ENCODE data around the gene EEFSEC.

Gene EEFSEC

DNA sequence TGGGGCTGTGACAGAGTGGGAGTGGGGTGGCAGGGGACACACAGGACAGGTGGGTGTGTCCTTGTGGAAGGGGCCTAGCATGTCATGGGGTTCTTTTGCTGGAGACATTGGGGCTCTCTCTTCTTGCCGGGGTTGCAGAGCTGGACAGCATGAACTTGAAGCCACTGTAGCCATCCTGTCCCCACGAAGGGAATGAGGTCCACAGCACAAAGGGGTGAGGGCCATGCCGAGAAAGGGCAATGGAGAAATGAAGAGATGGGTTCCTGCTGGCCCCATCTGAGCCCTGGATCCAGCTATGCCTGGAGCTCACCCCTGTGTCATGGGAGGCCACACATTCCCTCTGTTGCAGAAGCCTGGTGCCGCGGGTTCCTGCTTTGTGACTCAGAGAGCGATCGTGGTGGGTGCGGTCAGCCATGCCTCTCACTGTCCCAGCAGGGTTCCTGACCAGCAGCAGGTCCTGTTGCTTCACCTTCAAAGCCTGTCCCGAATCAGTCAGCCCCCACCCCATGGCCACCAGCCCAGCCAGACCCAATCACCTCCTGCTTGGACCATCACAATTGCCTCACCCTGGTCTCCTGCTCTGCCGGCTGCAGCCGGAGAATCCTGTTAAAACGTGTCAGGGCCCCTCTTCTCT, 263.4 kb downstream of the EEFSEC start:
- Histone ChIP-seq H3K4me3 (replicated peaks; ENCODE audit: low read depth, low read length) (no peak overlapping the region), H3K36me3 (ENCODE audit: control insufficient read depth, insufficient read depth, low read length) (no peaks in the 10 kb centered on the region), H3K27me3 (replicated peaks; ENCODE audit: control insufficient read depth, insufficient read depth, low read length) (no peaks in the 10 kb centered on the region)
- no peak for DNase-seq (ENCODE audit: extremely low read depth, insufficient read length)
- TF ChIP-seq, protein P1, sequence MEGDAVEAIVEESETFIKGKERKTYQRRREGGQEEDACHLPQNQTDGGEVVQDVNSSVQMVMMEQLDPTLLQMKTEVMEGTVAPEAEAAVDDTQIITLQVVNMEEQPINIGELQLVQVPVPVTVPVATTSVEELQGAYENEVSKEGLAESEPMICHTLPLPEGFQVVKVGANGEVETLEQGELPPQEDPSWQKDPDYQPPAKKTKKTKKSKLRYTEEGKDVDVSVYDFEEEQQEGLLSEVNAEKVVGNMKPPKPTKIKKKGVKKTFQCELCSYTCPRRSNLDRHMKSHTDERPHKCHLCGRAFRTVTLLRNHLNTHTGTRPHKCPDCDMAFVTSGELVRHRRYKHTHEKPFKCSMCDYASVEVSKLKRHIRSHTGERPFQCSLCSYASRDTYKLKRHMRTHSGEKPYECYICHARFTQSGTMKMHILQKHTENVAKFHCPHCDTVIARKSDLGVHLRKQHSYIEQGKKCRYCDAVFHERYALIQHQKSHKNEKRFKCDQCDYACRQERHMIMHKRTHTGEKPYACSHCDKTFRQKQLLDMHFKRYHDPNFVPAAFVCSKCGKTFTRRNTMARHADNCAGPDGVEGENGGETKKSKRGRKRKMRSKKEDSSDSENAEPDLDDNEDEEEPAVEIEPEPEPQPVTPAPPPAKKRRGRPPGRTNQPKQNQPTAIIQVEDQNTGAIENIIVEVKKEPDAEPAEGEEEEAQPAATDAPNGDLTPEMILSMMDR (IDR thresholded peaks at IDR 0.05; ENCODE audit: insufficient read depth, low read length, poor library complexity, severe bottlenecking) = no peak

- Histone ChIP-seq H3K4me3 (replicated peaks; ENCODE audit: low read depth, low read length) (no peak overlapping the region), H3K27me3 (replicated peaks; ENCODE audit: control insufficient read depth, insufficient read depth, low read length) (no peaks in the 10 kb centered on the region), H3K36me3 (ENCODE audit: control insufficient read depth, insufficient read depth, low read length) (no peaks in the 10 kb centered on the region)
- DNase-seq (ENCODE audit: extremely low read depth, insufficient read length) = no peak
- TF ChIP-seq, protein P1 (IDR thresholded peaks at IDR 0.05; ENCODE audit: insufficient read depth, low read length, poor library complexity, severe bottlenecking) = no peak
Measured at GRCh38 chr3:128418900-128419299, 265.6 kb downstream of the EEFSEC start.

DNA sequence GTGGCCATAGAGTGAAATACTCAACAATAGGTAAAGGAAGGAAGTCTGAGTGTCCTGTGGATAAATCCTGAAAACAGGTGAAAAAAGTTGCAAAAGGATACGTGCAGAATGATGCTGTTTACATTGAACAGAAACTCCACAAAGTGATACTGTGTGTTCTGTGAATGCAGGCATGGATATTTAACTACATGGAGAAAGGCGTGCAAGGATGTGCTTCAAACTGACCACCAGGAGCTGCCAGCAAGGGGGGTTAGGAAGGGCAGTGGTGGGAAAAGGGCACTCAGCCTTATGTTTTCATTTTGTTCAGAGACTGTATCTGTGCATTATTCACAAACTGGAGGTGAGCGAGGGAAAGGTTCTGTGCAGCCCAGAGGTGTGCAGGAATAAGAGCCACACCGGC, 266.0 kb downstream of the EEFSEC start:
- Histone ChIP-seq H3K27me3 (replicated peaks; ENCODE audit: control insufficient read depth, insufficient read depth, low read length) (no peaks in the 10 kb centered on the region), H3K4me3 (replicated peaks; ENCODE audit: low read depth, low read length) (no peak overlapping the region), H3K36me3 (ENCODE audit: control insufficient read depth, insufficient read depth, low read length) (no peaks in the 10 kb centered on the region)
- TF ChIP-seq, protein P1 (IDR thresholded peaks at IDR 0.05; ENCODE audit: insufficient read depth, low read length, poor library complexity, severe bottlenecking) = no peak
- no peak for DNase-seq (ENCODE audit: extremely low read depth, insufficient read length)

DNA sequence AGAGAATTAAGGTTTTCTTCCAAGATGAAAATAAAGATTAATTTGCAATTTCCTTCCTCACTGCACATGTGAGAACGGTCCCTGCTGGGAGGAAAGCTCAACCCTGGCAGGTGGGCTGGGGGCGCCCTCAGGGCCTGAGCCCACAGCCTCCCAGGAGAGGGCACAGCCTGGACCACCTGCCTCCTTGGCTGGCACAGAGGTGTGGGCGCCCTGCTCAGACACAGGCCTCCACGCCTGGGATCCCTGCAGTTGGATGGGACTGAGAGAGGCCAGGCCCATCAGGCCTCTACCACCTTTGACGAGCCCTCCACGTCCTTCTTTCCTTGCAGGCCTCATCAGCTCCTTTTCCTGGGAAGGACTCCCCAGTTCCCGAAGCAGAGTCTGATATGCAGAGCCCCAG, 267.0 kb downstream of the EEFSEC start:
- Histone ChIP-seq H3K4me3 (replicated peaks; ENCODE audit: low read depth, low read length) (no peak overlapping the region), H3K36me3 (ENCODE audit: control insufficient read depth, insufficient read depth, low read length) (no peaks in the 10 kb centered on the region), H3K27me3 (replicated peaks; ENCODE audit: control insufficient read depth, insufficient read depth, low read length) (no peaks in the 10 kb centered on the region)
- TF ChIP-seq, protein P1 (IDR thresholded peaks at IDR 0.05; ENCODE audit: insufficient read depth, low read length, poor library complexity, severe bottlenecking) = no peak
- DNase-seq (ENCODE audit: extremely low read depth, insufficient read length) = no peak

GRCh38 chr3:128420720-128421438, 267.6 kb downstream of the EEFSEC start:
- TF ChIP-seq, protein P1 (IDR thresholded peaks at IDR 0.05; ENCODE audit: insufficient read depth, low read length, poor library complexity, severe bottlenecking) = no peak
- Histone ChIP-seq H3K4me3 (replicated peaks; ENCODE audit: low read depth, low read length) (no peak overlapping the region), H3K27me3 (replicated peaks; ENCODE audit: control insufficient read depth, insufficient read depth, low read length) (no peaks in the 10 kb centered on the region), H3K36me3 (ENCODE audit: control insufficient read depth, insufficient read depth, low read length) (no peaks in the 10 kb centered on the region)
- DNase-seq (ENCODE audit: extremely low read depth, insufficient read length) = no peak
